Adipocyte (in vitro differentiated cells): Measurements from ENCODE around the gene OR8S1.
"Not testable (repeated sequence)": the region's sequence is repeated elsewhere in the genome, so short reads cannot be mapped to it uniquely, and the experiment has no call there.

Experiments
- DNase-seq: peaks from one replicate; pipeline ENCODE4 v3.0.0-alpha.2; 2015; ENCODE audit warnings: low read depth
- H3K27me3 ChIP-seq: replicated peaks from 2 replicates; pipeline ENCODE4 v1.7.0; 2013; ENCODE audit warnings: mild to moderate bottlenecking, low read length, moderate library complexity; ENCODE audit not compliant: control insufficient read depth, insufficient read depth
- H3K36me3 ChIP-seq: 2 replicates; pipeline ENCODE4 v1.7.0; 2013; ENCODE audit warnings: low read length, mild to moderate bottlenecking, moderate library complexity; ENCODE audit not compliant: control insufficient read depth, insufficient read depth, severe bottlenecking
- H3K4me1 ChIP-seq: 2 replicates; pipeline ENCODE4 v1.7.0; 2013; ENCODE audit warnings: mild to moderate bottlenecking, low read length, moderate library complexity; ENCODE audit not compliant: control insufficient read depth, insufficient read depth
- H3K4me3 ChIP-seq: 2 replicates; pipeline ENCODE4 v1.7.0; 2013; ENCODE audit warnings: mild to moderate bottlenecking, low read length, moderate library complexity
- H3K9ac ChIP-seq: 2 replicates; pipeline ENCODE4 v1.7.0; 2013; ENCODE audit warnings: mild to moderate bottlenecking, low read length, moderate library complexity
- H3K9me3 ChIP-seq: 2 replicates; pipeline ENCODE4 v1.7.0; 2013; ENCODE audit warnings: mild to moderate bottlenecking, low read length, moderate library complexity; ENCODE audit not compliant: control insufficient read depth

OR8S1 gene, protein sequence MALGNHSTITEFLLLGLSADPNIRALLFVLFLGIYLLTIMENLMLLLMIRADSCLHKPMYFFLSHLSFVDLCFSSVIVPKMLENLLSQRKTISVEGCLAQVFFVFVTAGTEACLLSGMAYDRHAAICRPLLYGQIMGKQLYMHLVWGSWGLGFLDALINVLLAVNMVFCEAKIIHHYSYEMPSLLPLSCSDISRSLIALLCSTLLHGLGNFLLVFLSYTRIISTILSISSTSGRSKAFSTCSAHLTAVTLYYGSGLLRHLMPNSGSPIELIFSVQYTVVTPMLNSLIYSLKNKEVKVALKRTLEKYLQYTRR

GRCh38 chr12:48525332-48525731, at the start of gene OR8S1:
Gene OR8S1 (plus strand): TSS chr12:48525632. CDS start chr12:48525632, 0 bp downstream.
- H3K9me3 ChIP-seq: no peaks in the 10 kb centered on the region
- DNase-seq: no peak
- H3K27me3 ChIP-seq: no peaks in the 10 kb centered on the region

DNA sequence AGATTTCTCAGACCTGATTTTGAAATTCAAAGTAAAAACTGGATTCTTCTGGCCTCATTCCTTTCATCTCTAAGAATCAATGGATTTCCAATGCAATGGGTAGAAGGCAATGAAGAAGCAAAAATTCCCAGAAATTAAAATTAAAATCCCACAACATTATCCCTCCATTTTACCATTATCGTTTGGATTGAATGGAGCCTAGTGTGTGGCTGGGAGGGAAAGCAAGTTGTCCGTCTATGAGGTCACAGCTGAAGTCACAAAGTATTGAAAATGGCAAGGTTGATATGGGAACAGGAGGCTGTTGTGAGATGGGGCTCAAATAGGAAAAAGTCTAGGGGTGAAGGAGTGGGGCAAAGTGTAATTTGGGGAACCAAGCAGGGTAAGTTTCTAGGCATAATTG, 43.2 kb upstream of the OR8S1 start, which contains the start of gene C12orf54:
C12orf54 (plus strand) TSS at position 301 of the 400 bp plus-strand sequence. CDS start 799 bp downstream, outside the sequence.
- Histone ChIP-seq H3K4me1 (no peaks in the 10 kb centered on the region), H3K9ac (no peak within 1 kb of the TSS), H3K36me3 (no peaks in the 10 kb centered on the region), H3K27me3 (peaks cover 20% of the 10 kb centered on the region), H3K4me3 (no peak within 1 kb of the TSS), H3K9me3 (no peaks in the 10 kb centered on the region)
- no peak for DNase-seq

More at GRCh38 chr12:48525332-48525731, at the start of gene OR8S1:
- H3K9ac ChIP-seq: no peak within 1 kb of the TSS
- H3K4me1 ChIP-seq: no peaks in the 10 kb centered on the region
- no peaks in the 10 kb centered on the region for H3K36me3 ChIP-seq
- no peak within 1 kb of the TSS for H3K4me3 ChIP-seq

DNA sequence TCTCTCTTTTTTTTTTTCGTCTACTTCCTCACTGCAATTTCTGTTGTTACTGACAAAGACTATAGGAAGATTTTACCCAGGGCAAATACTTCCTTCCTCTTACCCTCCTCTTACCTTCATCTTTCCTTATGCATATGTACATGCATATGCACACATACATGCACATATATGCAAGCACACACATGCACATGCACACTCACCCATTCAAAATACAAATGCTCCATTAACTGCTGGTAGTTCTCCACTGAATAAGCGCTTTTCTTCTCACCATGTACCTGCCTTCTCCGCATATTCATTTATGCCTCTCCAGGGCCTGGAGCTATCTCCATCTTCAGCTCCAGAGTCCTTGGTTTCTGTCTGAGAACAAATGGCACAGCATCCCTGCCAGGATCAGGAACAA, 42.5 kb upstream of the OR8S1 start:
- Histone ChIP-seq H3K9me3 (no peaks in the 10 kb centered on the region), H3K9ac (no peak overlapping the region), H3K27me3 (peaks cover 26% of the 10 kb centered on the region), H3K4me3 (no peak overlapping the region), H3K36me3 (no peaks in the 10 kb centered on the region), H3K4me1 (no peaks in the 10 kb centered on the region)
- DNase-seq: no peak

DNA sequence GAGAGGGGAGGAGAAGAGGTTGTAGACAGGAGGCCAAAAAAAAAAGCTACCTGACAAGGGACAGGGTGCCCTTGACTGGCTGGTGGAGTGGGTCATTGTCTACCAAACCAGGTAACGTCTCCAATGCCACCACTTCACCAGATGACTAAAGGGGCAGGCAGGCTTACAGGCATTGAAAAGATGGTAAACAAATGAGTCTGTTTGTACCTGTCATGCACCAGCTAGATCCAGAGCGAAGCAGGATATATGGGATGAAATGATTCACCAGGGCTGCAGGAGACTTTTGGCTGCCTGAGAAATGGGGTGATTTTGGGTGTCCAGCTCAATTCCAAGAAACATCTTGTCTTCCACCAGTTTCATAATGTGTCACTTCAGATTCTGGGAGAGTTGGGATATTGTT, 39.2 kb upstream of the OR8S1 start:
- H3K27me3 ChIP-seq: peaks cover 28% of the 10 kb centered on the region
- no peak for DNase-seq
- H3K36me3 ChIP-seq: no peaks in the 10 kb centered on the region
- H3K4me3 ChIP-seq: no peak overlapping the region
- H3K4me1 ChIP-seq: no peaks in the 10 kb centered on the region
- no peak overlapping the region for H3K9ac ChIP-seq
- no peaks in the 10 kb centered on the region for H3K9me3 ChIP-seq

- Histone ChIP-seq H3K27me3 (peaks cover 29% of the 10 kb centered on the region), H3K36me3 (no peaks in the 10 kb centered on the region), H3K9ac (no peak overlapping the region), H3K4me1 (no peaks in the 10 kb centered on the region), H3K4me3 (no peak overlapping the region), H3K9me3 (no peaks in the 10 kb centered on the region)
- no peak for DNase-seq
These were observed 38.8 kb upstream of the OR8S1 start for GRCh38 chr12:48486679-48487078.

DNA sequence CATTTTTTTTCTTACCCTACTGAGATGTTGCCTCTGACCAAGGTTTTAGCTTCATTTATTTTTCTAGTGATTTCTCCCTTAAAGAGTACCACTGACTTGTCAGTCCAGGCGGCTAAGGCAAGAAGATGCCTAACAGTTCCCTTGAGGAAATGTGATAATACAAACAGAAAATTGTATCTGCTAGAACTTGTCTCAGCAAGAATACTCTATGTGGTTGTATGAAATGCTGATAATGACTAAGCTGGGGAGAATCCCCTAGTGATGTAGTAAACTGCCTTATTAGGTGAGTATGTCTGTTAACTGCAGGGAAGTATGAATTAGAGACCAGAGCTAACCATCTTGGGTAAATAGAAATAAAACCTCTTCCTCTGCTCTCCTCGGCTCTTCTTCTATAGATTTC, 36.4 kb upstream of the OR8S1 start:
- no peak overlapping the region for H3K9ac ChIP-seq

DNA sequence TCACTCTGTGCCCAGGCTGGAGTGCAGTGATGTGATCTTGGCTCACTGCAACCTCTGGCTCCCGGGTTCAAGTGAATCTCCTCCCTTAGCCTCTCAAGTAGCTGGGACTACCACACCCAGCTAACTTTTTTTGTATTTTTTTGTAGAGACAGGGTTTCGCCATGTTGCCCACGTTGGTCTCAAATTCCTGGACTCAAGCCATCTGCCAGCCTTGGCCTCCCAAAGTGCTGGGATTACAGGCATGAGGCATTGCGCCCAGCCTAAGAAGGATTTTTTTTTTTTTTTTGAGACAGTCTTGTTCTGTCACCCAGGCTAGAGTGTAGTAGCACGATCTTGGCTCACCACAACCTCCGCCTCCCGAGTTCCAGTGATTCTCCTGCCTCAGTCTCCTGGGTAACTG, 36.0 kb upstream of the OR8S1 start:
- DNase-seq, H3K9me3 ChIP-seq, H3K9ac ChIP-seq, H3K4me3 ChIP-seq, H3K36me3 ChIP-seq, H3K4me1 ChIP-seq: not testable (repeated sequence)
- peaks cover 26% of the 10 kb centered on the region for H3K27me3 ChIP-seq

More for the DNA sequence above, 36.4 kb upstream of the OR8S1 start:
- DNase-seq: peak; percentile 2
- no peaks in the 10 kb centered on the region for H3K9me3 ChIP-seq
- no peaks in the 10 kb centered on the region for H3K36me3 ChIP-seq
- peaks cover 29% of the 10 kb centered on the region for H3K27me3 ChIP-seq
- H3K4me1 ChIP-seq: no peaks in the 10 kb centered on the region
- H3K4me3 ChIP-seq: no peak overlapping the region

GRCh38 chr12:48500281-48500680, 25.2 kb upstream of the OR8S1 start:
- H3K36me3 ChIP-seq, H3K4me3 ChIP-seq, H3K27me3 ChIP-seq, DNase-seq, H3K9me3 ChIP-seq, H3K9ac ChIP-seq, H3K4me1 ChIP-seq: not testable (repeated sequence)

GRCh38 chr12:48506836-48507235, 18.6 kb upstream of the OR8S1 start:
- not testable (repeated sequence) for H3K9me3 ChIP-seq, H3K4me1 ChIP-seq, DNase-seq, H3K36me3 ChIP-seq, H3K9ac ChIP-seq, H3K4me3 ChIP-seq
- peaks cover 12% of the 10 kb centered on the region for H3K27me3 ChIP-seq

DNA sequence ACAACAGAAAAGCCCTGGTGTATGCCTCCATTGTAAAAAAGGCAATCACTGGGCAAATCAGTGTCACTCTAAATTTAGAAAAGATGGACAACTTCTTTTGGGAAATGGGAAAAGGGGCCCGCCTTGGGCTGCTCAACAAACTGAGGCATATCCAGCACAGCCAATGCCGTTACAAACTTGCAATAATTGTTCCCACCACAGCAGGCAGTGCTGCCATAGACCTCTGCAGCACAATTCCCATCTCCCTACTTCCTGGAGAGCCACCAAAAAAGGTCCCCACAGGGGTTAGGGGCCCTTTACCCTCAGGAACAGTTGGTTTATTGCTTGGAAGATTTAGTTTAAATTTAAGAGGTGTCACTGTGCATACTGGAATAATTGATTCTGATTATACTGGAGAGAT, 16.4 kb upstream of the OR8S1 start:
- DNase-seq: no peak
- no peaks in the 10 kb centered on the region for H3K4me1 ChIP-seq
- no peak overlapping the region for H3K9ac ChIP-seq
- H3K36me3 ChIP-seq: no peaks in the 10 kb centered on the region
- peaks cover 7% of the 10 kb centered on the region for H3K9me3 ChIP-seq
- peaks cover 12% of the 10 kb centered on the region for H3K27me3 ChIP-seq
- no peak overlapping the region for H3K4me3 ChIP-seq

GRCh38 chr12:48510111-48510510, 15.3 kb upstream of the OR8S1 start:
- Histone ChIP-seq H3K4me3 (no peak overlapping the region), H3K9ac (no peak overlapping the region), H3K9me3 (peaks cover 7% of the 10 kb centered on the region), H3K4me1 (no peaks in the 10 kb centered on the region), H3K27me3 (peaks cover 12% of the 10 kb centered on the region), H3K36me3 (no peaks in the 10 kb centered on the region)
- DNase-seq: no peak

- Histone ChIP-seq H3K27me3 (no peaks in the 10 kb centered on the region), H3K4me1 (no peaks in the 10 kb centered on the region), H3K4me3 (no peak overlapping the region), H3K36me3 (no peaks in the 10 kb centered on the region), H3K9ac (no peak overlapping the region), H3K9me3 (peaks cover 7% of the 10 kb centered on the region)
- no peak for DNase-seq
These were observed 12.6 kb upstream of the OR8S1 start for GRCh38 chr12:48512855-48513254.
